ENCODE results near the gene PGLYRP1.

The PGLYRP1 gene

GRCh38 chr19:46031781-46032596 is 9.1 kb upstream of the PGLYRP1 start:
- no peak for DNase-seq

GRCh38 chr19:46030812-46031550 is 8.1 kb upstream of the PGLYRP1 start:
- DNase-seq, result no peak

DNA sequence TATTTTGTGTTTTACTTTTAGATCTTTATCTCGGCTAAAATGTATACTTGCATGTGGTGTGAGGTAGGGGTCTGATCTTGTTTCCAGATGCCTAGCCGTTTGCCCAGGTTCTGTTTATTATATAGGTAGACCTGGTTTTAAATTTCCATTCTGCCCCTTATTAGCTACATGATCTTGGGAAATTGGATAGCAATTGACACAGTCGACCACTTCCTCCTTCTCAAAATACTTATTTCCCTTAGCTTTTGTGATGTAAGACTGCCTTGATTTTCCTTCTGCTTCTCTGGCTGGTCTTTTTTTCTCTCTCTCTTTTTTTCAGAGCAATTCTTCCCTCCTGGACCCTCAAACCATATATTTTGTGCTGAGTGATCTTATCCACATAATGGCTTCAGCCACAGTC is 3.0 kb upstream of the PGLYRP1 start:
- no peak for DNase-seq

GRCh38 chr19:46023311-46023779 is 492 bp upstream of the PGLYRP1 start:
- no peak for DNase-seq

DNA sequence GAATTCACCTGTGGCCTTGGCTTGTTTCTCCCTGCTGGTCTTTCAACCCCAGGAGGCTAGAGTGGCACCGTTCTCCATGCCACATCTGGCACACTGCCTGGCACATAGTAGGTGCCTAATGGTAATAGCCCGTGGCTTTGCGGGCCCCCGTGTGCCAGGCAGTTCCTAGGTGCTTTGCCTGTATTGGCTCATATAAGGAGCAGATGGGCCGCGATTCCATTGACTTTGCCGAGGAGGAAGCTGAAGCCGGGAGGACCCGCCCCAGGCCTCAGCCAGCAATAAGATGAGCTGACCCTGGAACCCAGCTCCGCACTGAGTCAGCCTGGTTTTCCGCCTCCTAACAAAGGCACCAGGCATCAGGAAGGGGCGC is 807 bp downstream of the PGLYRP1 start:
- no peak for DNase-seq

- DNase-seq, result no peak
Measured at GRCh38 chr19:46021531-46022041, 1.3 kb downstream of the PGLYRP1 start.

GRCh38 chr19:46020819-46021125 is 2.1 kb downstream of the PGLYRP1 start:
- DNase-seq, result no peak

DNA sequence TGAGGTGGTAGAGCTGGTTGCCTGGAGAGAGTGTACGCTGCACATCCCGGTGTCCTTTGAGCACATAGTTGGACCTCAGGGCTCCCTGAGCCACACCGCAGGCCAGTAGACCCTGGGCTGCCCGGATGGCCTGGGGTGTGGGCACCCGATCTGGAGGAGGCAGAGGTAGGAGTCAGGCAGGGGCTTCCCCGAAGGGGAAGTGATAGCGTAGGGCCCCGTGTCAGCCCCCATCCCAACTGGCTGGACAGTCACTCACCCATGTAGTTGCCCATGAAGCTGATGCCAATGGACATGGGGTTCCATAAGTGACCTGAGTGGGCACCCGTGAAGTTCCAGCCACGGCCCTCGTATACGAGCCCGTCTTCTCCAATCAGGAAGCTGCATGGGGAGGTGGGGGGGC is 3.6 kb downstream of the PGLYRP1 start:
- DNase-seq, result no peak

- no peak for DNase-seq
Measured at GRCh38 chr19:46018729-46019251, 4.1 kb downstream of the PGLYRP1 start.

DNA sequence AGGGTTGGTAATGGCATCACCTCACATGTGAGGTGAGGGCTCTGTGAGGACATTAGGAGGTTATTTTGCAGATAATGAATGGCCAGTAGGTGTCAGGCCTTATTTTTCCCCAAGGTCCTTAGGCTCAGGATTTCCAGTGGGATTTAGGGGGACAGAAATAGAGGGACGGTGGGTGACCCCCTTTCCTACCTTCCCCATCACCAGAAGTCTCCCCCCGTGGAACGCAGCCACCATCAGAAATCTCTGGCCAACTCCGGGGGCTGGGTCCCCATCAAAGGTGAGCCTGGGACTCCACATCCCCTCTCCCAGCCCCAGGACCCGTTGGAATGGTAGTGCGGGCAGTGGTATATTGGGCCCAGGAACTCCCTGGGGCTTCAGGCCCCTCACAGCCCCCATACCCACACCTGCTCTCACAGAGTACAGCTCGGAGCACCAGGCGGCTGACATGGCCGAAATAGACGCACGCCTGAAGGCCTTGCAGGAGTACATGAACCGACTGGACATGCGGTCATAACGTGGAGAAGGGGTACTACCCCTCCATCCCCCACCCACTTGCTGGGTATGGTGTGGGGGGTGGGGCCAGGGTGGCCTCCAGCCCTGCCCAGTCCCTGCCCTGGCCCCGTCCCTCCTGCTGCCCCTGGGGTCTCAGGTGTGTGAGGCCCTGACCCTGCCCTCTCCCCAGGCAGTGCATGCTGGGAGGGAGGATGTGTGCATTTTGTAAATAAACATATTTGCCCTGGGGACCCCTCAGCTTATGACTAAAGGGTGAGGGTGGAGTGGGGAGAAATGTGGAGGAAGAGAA is 4.8 kb downstream of the PGLYRP1 start:
- DNase-seq, result no peak

- DNase-seq, result no peak
Measured at GRCh38 chr19:46017095-46017429, 5.8 kb downstream of the PGLYRP1 start.

DNA sequence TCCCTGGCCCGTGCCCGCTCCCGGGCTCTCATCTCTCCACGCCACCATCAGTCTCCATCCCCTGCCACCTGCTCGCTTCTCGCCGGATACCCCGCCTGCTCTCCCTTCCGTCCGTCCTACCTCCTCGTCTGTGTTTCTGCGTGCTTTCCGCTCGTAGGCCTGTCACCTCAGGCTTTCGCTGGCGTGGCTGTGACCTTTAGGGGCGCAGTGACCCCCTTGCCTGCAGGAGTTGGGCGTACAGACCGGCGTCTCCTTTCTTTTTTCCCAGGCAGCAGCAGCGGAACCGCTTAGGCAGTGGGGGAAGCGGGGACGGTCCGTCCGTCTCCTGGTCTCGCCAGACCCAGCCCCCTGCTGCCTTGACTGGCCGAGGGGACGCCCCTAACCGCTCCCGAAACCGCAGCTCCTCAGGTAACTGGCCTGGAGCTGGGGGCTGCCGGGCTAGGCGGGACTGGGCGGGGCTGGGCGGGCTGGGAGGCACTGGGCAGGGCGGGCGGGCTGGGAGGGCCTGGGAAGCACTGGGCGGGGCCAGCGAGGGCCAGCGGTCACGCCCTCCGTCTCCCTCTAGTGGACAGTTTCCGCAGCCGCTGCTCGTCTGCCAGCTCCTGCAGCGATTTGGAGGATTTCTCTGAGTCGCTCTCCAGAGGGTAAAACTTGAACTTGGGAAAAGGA is 6.3 kb downstream of the PGLYRP1 start:
- peak; percentile 78 for DNase-seq

- peak; percentile 36 for DNase-seq
Measured at GRCh38 chr19:46015687-46016425, 7.0 kb downstream of the PGLYRP1 start.

- peak; percentile 64 for DNase-seq
Measured at GRCh38 chr19:46014941-46015686, 7.7 kb downstream of the PGLYRP1 start.

GRCh38 chr19:46014534-46014933 is 8.3 kb downstream of the PGLYRP1 start:
- DNase-seq, result no peak

DNA sequence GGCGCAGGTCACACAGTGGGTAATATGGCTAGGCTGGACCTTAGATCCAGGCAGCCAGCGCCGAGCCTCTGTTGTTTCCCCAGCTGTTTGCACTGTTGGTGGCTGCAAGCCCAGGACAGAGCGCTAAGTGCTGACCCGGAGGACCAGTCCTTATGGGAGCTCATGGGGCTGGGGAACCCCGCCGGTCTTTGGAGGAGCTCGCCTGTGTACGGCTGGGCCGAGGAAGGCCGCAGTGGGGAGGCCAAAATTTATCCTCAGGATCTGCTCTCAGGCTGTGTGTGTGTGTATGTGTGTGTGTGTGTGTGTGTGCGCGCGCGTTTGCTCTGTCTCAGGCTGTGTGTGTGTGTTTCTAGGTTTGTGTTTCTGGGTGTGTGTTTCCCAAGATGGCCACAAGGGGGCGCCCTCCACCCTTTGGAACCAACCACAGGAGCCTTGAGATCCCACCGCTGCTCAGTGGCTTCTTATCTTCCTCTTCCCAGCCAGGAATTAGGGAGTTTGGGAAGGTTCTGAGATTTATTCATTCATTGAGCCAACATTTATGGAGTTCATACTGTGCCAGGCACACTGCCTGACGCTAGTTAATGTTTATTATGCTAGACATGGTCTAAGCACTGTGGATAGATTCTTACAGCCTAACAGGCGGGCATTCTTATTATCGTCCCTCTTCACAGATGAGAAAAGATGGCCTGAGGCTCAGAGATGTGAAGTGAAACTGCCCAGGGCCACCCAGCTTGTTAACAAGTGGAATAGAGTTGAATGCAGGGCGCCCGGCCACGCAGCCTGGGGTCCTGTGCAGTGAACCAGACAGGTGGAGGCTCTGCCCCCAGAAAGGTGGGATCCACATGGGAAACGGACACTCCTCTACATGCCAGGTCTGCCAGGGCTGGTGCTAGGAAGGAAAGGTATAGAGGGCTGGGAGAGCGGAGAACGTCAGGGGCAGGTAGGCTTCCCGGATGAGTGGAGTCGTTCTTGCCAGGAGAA is 13.0 kb downstream of the PGLYRP1 start:
- peak; percentile 67 for DNase-seq

GRCh38 chr19:46006411-46006810 is 16.4 kb downstream of the PGLYRP1 start:
- DNase-seq, result no peak

DNA sequence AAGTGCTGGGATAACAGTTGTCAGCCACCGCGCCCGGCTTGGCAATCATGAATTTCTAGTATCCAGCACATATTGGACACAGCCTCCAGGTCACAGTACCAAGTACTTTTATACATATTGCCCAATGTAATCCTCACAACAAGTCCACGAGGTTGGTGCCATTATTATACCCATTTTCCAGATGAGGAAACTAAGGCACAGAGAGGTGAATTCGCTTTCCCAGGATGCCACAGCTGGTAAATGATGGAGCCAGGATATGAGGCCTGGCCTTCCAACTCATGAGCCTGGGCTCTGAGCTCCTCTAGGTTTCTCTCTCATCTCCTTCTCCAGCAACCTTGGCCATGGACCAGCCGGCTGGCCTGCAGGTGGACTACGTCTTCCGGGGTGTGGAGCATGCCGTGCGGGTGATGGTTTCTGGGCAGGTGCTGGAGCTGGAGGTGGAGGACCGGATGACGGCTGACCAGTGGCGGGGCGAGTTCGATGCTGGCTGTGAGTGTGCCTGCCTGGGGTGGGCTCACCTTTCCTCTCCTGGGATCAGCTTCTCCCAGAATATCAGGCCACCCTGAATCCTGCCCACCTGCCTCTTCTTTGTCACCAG is 20.1 kb downstream of the PGLYRP1 start:
- DNase-seq, result no peak

DNA sequence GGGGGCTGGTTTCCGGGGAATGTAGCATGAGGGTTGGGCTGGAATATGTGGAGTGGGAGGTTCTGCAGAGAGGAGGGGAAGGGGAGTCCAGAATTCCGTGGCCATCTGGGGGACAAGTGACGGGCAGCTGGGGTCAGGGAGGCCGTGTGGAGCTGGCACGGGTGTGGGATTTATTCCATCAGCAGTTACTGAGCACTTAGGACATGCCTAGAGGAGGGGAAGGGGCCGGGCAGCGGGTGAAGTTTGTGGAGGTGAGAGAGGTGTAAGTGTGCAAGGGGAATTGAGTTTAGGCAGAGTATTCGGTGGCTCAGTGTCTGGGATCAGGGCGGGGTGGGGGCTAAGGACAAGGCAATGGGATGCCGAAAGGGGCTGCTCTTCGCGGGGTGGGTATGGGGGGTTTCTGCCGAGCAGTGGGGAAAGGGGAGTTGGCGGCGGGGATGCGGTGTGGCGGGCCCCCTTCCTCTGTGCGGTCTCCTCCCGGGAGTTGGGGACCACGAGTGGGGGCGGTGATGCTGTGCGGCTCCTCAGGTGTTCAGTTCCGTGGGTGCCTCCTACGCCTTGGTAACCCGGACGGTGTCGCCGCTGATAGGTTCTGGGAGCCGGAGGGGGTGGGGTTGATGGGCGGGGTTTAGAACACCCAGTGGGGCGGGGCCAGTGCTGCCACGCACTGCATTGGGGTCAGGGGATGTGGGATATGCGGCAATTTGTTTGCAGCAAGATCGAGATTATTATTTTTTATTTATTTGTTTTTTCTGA is 22.2 kb downstream of the PGLYRP1 start:
- DNase-seq, result peak; percentile 67

All from activated gamma-delta T cell treated with Interleukin-2 at 50 U/mL for 16 hours (primary cell).